Keratinocyte (primary cell): ENCODE data around the gene PGPEP1.

Experiments
- EZH2 ChIP-seq: IDR thresholded peaks from one replicate; pipeline ENCODE4 v1.6.1; 2012; ENCODE audit warnings: inconsistent platforms, mild to moderate bottlenecking, low read length, moderate library complexity
- TF ChIP-seq, protein P1 (sequence below), 3 experiments: IDR thresholded peaks in 1 of 3; conservative IDR thresholded peaks in 1 of 3; optimal IDR thresholded peaks in 1 of 3; 2 replicates in 2 of 3; 3 replicates in 1 of 3; pipeline versions ENCODE3 to v1.5.1; 2011; ENCODE audit warnings: low read length in 3 of 3, mild to moderate bottlenecking in 3 of 3, moderate library complexity in 2 of 3, control low read depth in 1 of 3, inconsistent platforms in 1 of 3; ENCODE audit not compliant: insufficient read depth in 2 of 3; ENCODE audit errors: extremely low read depth in 1 of 3

DNA sequence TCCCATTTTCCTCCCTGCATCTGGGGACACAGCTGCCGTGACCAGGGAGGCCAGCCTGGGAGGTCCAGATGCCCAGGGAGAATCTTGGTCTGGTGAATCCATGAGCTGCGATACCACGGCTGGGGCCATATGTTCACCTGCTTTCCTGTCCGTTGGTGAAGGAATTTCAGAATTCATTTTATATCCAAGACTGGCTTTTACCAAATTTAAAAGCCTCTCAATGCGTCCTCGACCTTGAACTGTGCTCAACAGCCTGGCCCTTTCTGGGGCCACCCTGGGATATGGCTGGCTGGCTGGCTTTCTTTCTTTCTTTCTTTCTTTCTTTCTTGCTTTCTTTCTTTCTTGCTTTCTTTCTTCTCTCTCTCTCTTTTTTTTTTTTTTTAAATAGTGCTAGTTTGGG is 23.4 kb downstream of the PGPEP1 start:
- TF ChIP-seq, protein P1, sequence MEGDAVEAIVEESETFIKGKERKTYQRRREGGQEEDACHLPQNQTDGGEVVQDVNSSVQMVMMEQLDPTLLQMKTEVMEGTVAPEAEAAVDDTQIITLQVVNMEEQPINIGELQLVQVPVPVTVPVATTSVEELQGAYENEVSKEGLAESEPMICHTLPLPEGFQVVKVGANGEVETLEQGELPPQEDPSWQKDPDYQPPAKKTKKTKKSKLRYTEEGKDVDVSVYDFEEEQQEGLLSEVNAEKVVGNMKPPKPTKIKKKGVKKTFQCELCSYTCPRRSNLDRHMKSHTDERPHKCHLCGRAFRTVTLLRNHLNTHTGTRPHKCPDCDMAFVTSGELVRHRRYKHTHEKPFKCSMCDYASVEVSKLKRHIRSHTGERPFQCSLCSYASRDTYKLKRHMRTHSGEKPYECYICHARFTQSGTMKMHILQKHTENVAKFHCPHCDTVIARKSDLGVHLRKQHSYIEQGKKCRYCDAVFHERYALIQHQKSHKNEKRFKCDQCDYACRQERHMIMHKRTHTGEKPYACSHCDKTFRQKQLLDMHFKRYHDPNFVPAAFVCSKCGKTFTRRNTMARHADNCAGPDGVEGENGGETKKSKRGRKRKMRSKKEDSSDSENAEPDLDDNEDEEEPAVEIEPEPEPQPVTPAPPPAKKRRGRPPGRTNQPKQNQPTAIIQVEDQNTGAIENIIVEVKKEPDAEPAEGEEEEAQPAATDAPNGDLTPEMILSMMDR (optimal IDR thresholded peaks at IDR 0.05 in 1 of 3, IDR thresholded peaks at IDR 0.05 in 1 of 3, conservative IDR thresholded peaks at IDR 0.05 in 1 of 3; ENCODE audit: extremely low read depth in 1 of 3, insufficient read depth in 2 of 3, low read length in 3 of 3), result no peak
- no peak for TF ChIP-seq EZH2
